GM18907 (cell line): ENCODE data around the gene NR1H2.
"Not testable (repeated sequence)": the region's sequence is repeated elsewhere in the genome, so short reads cannot be mapped to it uniquely, and the experiment has no call there.

Source experiments
- ATAC-seq: cut with Tn5 transposase; IDR thresholded peaks from one replicate; pipeline ENCODE4 v1.9.1; 2021; ENCODE audit warnings: mild to moderate bottlenecking, moderate library complexity; ENCODE audit not compliant: unreplicated experiment

NR1H2 gene

DNA sequence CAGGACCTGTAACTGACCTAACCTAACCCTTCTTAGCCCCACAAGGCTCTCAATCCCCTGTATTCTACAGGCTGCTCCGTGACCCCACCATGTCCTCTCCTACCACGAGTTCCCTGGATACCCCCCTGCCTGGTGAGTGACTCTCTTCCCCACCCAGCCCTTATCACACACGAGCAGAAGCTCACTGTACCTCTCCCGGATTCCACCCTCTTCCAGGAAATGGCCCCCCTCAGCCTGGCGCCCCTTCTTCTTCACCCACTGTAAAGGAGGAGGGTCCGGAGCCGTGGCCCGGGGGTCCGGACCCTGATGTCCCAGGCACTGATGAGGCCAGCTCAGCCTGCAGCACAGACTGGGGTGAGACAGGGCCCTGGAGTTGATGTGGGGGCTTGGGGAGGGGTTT, 1.3 kb downstream of the NR1H2 start:
- ATAC-seq = no peak

DNA sequence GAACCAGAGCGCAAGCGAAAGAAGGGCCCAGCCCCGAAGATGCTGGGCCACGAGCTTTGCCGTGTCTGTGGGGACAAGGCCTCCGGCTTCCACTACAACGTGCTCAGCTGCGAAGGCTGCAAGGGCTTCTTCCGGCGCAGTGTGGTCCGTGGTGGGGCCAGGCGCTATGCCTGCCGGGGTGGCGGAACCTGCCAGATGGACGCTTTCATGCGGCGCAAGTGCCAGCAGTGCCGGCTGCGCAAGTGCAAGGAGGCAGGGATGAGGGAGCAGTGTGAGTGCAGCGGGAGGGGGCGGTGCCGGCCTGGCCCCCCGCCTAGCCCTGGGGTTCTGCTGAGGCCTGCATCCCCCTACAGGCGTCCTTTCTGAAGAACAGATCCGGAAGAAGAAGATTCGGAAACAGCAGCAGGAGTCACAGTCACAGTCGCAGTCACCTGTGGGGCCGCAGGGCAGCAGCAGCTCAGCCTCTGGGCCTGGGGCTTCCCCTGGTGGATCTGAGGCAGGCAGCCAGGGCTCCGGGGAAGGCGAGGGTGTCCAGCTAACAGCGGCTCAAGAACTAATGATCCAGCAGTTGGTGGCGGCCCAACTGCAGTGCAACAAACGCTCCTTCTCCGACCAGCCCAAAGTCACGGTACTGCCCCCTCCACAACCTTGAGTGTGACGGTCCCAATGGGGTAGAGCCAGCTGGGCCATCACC, 2.1 kb downstream of the NR1H2 start:
- no peak for ATAC-seq

GRCh38 chr19:50378863-50379236, 2.6 kb downstream of the NR1H2 start:
- ATAC-seq = no peak

DNA sequence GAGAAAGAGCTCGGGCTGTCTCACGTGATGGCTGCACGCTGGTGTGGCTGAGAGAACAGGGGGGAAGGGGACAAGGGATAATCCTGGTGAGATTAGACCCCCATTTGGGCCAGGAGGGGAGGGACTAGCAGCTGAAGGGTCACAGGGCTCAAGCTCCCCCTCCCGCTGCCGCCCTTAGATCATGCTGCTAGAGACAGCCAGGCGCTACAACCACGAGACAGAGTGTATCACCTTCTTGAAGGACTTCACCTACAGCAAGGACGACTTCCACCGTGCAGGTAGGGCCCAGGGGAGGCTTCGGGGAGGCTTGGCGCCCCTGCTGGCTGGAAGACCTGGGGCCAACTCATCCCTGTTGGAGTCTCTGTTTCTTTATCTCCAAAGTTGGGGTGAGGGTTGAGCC, 3.3 kb downstream of the NR1H2 start:
- no peak for ATAC-seq

DNA sequence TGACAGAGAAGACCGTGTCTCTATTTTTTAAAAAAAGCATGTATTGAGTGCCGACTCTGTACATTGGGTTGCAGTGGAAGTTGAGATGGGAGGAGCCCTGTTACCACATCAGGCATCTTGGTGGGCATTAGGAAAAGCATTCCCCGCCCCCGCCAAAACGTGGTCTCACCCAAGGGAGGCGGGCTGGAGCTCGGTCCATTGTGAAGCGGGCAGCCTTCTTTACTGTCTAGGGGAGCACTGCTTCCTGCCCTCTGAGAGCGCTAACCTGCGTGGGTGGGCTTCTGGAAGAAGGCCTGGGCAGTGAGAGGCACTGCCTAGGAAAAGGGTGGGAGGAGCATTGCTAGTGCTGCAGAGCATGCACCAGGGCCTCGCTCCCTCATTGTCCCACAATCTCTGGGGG, 3.9 kb downstream of the NR1H2 start:
- no peak for ATAC-seq

- no peak for ATAC-seq
These were observed 4.5 kb downstream of the NR1H2 start for GRCh38 chr19:50380751-50381151.

DNA sequence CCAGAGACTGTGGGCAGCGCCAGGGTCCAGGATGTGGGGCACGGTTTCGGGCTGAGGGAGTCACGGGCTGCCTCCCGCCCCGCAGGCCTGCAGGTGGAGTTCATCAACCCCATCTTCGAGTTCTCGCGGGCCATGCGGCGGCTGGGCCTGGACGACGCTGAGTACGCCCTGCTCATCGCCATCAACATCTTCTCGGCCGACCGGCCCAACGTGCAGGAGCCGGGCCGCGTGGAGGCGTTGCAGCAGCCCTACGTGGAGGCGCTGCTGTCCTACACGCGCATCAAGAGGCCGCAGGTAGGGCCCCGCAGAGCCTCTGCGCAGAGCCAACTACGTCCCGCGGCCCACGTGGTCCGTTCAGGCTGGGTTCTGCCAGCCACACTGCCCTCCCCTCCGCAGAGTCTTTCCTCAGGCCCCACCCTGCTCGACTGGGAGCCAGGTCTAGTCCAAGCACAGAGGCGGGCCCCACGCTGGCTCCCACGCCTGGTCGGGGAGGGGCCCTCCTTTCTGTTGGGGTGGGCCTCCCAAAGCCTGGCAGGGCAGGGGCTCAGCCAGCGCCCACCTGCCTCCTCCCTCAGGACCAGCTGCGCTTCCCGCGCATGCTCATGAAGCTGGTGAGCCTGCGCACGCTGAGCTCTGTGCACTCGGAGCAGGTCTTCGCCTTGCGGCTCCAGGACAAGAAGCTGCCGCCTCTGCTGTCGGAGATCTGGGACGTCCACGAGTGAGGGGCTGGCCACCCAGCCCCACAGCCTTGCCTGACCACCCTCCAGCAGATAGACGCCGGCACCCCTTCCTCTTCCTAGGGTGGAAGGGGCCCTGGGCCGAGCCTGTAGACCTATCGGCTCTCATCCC, 5.8 kb downstream of the NR1H2 start:
- ATAC-seq = no peak

GRCh38 chr19:50383001-50383851, 7.0 kb downstream of the NR1H2 start:
- ATAC-seq = no peak

DNA sequence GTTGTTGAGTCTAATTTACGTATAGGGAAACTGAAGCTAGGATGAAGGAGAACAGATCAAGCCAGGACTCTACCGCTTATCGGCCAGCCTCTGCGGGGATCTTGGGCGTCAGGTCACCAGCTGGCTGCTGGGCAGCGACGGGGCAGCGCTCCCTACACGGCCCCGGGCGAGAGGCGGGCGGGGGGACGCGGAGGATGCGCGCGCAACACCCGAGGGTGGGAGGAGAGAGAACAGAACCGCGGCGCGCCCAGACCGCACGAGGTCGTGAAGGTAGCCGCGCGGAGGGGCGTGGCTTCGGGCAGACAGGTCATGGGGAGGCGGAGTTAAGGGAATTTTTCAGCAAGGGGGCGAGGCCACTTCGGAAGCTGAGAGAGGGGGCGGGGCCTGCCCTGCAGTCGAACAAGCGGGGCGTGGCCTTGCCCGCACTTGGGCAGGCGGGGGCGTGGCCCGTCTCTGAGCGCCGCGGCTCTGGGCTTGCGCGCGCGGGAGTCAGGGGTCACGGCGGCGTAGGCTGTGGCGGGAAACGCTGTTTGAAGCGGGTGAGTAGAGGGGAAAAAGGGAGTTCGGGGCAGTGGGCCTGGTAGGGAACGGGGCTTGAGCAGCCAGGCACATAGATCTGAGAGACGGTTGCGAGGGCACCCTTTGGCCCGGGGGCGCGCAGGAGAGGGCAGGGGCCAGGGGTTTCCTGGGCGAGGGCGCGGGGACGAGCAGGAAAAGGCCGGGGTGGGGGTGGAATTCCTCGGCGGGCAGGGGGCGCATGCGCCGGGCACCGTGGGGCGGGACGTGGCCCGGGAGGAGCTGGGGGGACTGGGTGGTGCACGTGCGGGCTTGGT, 7.8 kb downstream of the NR1H2 start, which contains the start of gene POLD1:
TSS of gene POLD1 (plus strand) at position 496 of the 833 bp plus-strand sequence. CDS start 14,505 bp downstream, outside the sequence.
- ATAC-seq = peak; percentile 74

GRCh38 chr19:50384685-50385535, 8.7 kb downstream of the NR1H2 start:
- ATAC-seq = no peak

GRCh38 chr19:50387176-50387867, 11.1 kb downstream of the NR1H2 start:
- ATAC-seq = no peak

DNA sequence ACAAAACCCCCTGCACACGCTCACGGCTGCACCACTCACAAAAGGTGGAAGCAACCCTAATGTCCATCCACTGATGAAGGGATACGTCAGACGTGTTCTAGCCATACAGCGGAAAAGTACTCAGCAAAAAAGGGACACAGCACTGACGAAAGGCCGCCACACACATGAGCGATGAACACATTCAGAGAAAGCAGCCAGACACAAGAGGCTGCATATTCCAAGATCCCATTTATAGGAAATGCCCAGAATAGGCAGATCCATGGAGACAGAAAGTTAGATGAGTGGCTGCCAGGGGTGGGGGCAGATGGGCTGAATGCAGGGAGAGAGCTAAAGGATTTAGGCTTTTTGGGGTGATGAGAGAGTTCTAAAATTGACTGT, 11.6 kb downstream of the NR1H2 start:
- no peak for ATAC-seq

- not testable (repeated sequence) for ATAC-seq
These were observed 14.0 kb downstream of the NR1H2 start for GRCh38 chr19:50390295-50390694.

DNA sequence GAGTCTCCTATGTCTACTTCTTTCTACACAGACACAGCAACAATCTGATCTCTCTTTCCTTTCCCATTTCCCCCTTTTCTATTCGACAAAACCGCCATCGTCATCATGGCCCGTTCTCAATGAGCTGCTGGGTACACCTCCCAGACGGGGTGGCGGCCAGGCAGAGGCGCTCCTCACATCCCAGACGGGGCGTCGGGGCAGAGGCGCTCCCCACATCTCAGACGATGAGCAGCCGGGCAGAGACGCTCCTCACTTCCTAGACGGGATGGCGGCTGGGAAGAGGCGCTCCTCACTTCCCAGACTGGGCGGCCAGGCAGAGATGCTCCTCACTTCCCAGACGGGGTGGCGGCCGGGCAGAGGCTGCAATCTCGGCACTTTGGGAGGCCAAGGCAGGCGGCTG, 14.7 kb downstream of the NR1H2 start:
- ATAC-seq = not testable (repeated sequence)

GRCh38 chr19:50392759-50393158, 16.5 kb downstream of the NR1H2 start:
- no peak for ATAC-seq

- ATAC-seq = no peak
These were observed 17.3 kb downstream of the NR1H2 start for GRCh38 chr19:50393589-50393988.

GRCh38 chr19:50394017-50394416, 17.8 kb downstream of the NR1H2 start:
- no peak for ATAC-seq

DNA sequence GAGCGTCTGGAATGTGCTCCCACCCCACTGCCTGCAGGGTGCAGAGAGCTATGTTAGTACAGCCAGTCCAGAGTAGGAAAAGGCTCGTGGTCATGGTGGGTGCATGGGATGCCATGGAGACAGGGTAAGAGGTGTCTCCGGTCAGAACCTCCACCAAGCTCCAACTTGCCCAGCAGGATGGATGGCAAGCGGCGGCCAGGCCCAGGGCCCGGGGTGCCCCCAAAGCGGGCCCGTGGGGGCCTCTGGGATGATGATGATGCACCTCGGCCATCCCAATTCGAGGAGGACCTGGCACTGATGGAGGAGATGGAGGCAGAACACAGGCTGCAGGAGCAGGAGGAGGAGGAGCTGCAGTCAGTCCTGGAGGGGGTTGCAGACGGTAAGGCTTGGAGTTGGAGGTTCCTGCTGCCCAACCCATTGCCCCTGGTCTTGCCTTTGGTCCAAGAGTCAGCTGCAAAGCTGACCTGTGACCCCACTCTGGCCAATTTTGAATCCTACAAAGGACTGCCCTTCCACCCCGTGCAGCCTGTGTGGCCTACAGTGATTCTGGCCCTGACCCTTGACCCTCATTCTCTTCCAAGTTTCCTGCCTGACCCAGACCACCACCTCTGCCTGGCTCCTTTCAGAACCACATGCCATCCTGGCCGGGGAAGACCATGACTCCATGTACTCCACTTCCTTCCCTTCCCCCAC, 22.6 kb downstream of the NR1H2 start:
- no peak for ATAC-seq
